ENCODE measurements around the gene ACADVL.
"Not testable (repeated sequence)": the region's sequence is repeated elsewhere in the genome, so short reads cannot be mapped to it uniquely, and the experiment has no call there.

The ACADVL gene

GRCh38 chr17:7219812-7220592, at the start of gene ACADVL, which contains the start of gene DLG4:
Gene ACADVL (plus strand): TSS chr17:7219938. CDS start chr17:7219985, 47 bp downstream.
Gene DLG4 (minus strand): TSS chr17:7219836.
- DNase-seq (ENCODE audit: low read depth), result peak; percentile 83
- no peak for TF ChIP-seq CTCF (conservative IDR thresholded peaks at IDR 0.05; ENCODE audit: low read length)
- peak within 1 kb of the TSS; percentile 82 for H3K4me3 ChIP-seq (ENCODE audit: low read length)

GRCh38 chr17:7172522-7173191, 47.1 kb upstream of the ACADVL start:
- H3K4me3 ChIP-seq (ENCODE audit: low read length), result not testable (repeated sequence)

GRCh38 chr17:7173687-7174602, 45.8 kb upstream of the ACADVL start:
- no peak for DNase-seq (ENCODE audit: low read depth)
- no peak overlapping the region for H3K4me3 ChIP-seq (ENCODE audit: low read length)
- no peak for TF ChIP-seq CTCF (conservative IDR thresholded peaks at IDR 0.05; ENCODE audit: low read length)

More at GRCh38 chr17:7172522-7173191, 47.1 kb upstream of the ACADVL start:
- not testable (repeated sequence) for DNase-seq (ENCODE audit: low read depth)

- no peak for DNase-seq (ENCODE audit: low read depth)
- no peak overlapping the region for H3K4me3 ChIP-seq (ENCODE audit: low read length)
- no peak for TF ChIP-seq CTCF (conservative IDR thresholded peaks at IDR 0.05; ENCODE audit: low read length)
Observed at GRCh38 chr17:7174603-7175326, 45.0 kb upstream of the ACADVL start.

- no peak overlapping the region for H3K4me3 ChIP-seq (ENCODE audit: low read length)
- TF ChIP-seq CTCF (conservative IDR thresholded peaks at IDR 0.05; ENCODE audit: low read length), result no peak
- DNase-seq (ENCODE audit: low read depth), result no peak
Observed at GRCh38 chr17:7175330-7175733, 44.4 kb upstream of the ACADVL start.

GRCh38 chr17:7176107-7176840, 43.5 kb upstream of the ACADVL start:
- DNase-seq (ENCODE audit: low read depth), result no peak
- no peak overlapping the region for H3K4me3 ChIP-seq (ENCODE audit: low read length)
- TF ChIP-seq CTCF (conservative IDR thresholded peaks at IDR 0.05; ENCODE audit: low read length), result no peak
